Hematopoietic multipotent progenitor cell treated with erythropoietin and hydrocortisone succinate and interleukin-3 and kit ligand, for 17 days (in vitro differentiated cells): ENCODE results near the gene TGFB1.

ENCODE experiments used
- DNase-seq: peaks from one replicate; pipeline ENCODE4 v3.0.0-alpha.2; 2015; ENCODE audit warnings: low spot score

The TGFB1 gene

DNA sequence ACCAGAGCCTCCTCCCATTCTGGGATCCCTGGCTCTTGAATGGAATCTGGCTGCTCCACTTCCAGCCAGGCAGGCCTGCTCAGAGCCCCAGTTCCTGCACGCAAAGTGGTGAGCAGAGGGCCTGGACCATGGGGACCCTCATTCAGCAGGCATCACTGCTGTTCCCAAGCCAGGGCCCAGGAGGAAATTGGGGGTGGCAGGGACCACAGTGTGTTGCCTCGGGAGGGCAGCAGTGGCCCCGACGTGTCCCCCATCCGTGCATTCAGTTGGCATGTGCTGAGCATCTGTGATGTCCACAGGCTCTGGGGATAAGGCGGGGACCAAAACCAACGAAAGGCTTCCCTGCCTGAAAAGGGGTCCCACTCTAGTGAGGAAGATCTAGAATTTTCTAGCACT, 32.5 kb downstream of the TGFB1 start:
- DNase-seq, result no peak

DNA sequence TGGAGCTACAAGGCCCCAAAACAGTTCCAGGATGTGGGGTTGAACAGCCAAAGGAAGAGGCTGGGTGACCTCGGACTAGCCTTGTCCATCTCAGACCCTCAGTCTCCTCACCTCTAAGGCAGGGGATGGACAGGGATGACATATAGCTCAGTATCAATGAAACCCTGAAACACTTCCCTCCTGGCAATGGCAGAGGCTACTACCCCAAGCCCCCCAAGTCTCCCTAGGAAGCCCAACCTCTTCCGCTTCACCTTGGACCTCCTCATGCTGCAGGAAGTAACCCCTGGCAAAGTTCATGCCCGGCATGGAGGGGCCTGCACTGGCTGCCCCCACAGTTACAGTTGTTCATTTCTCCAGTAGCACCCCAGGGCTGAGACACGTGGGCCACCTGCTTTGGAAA, 33.2 kb downstream of the TGFB1 start:
- no peak for DNase-seq

DNA sequence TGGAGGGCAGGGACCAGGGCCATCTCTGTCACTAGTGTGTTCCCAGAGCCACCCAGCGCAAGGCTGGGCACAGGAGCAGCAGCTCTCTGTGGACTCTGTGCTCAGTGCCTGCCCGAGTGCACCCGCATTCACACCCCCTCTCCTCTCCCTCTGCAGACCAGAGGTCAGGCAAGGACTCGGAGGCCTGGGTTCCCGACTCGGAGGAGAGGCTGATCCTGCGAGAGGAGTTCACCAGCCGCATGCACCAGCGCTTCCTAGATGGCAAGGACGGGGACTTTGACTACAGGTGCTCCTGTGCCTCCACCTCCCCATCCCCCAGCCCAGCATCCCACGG, 33.6 kb downstream of the TGFB1 start:
- no peak for DNase-seq

DNA sequence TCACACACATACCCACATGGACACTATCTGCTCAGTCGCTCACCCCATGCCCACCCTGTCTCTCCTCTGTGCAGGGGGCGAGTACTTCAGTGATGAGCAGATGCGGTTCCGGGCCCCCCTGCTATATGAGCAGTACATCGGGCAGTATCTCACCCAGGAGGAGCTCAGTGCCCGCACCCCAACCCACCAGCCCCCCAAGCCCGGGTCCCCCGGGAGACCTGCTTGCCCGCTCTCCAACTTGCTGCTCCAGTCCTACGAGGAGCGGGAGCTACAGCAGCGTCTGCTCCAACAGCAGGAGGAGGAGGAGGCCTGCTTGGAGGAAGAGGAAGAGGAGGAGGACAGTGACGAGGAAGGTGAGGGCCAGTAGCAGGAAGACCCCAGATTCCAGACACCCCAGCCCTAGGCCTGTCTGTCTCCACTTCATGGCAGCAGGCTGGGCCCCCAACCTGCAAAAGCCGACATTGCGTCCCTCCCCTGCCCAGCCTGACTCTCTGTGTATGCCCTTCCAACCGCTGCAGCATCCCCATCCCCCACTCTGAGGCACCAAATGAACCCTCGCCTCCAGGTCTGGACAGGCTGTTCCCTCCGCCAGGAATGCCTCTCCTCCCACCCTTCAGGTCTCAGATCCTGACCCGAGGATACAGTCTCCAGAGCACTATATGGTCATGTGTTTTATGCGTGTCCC, 34.1 kb downstream of the TGFB1 start:
- no peak for DNase-seq

DNA sequence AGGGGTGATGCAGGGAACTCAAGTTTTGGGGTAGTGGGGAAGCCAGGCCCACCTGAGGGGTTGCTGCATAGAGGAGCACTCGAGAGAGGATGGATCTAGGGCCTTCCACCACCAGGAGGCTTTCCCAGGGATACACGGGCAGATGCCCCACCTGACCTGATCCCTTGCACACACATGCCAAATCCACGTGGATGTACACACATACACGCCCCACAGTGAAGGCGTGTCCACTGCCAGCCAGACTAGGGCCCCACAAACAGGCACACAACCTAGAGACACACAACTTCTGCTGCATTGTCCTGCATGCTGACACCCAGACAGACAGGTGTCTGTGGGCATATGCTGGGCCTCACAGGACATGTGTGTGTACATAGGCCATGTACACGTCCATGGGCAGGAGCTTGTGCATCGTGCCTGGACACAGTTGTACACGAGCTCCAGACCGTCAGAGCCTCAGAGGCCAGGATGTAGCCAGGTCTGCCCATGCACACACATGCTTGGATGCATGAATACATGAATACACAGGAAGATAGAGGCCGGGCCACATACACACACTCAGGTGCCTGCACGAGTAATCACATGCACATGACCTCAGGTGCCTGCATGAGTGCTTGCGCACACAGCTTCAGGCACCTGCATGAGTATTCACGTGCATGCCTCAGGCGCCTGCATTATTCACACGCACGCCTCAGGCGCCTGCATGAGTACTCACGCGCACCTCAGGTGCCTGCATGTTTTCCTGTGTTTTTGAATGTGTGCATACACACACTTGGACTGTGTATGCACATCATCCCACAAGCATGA, 34.8 kb downstream of the TGFB1 start:
- DNase-seq, result no peak

DNA sequence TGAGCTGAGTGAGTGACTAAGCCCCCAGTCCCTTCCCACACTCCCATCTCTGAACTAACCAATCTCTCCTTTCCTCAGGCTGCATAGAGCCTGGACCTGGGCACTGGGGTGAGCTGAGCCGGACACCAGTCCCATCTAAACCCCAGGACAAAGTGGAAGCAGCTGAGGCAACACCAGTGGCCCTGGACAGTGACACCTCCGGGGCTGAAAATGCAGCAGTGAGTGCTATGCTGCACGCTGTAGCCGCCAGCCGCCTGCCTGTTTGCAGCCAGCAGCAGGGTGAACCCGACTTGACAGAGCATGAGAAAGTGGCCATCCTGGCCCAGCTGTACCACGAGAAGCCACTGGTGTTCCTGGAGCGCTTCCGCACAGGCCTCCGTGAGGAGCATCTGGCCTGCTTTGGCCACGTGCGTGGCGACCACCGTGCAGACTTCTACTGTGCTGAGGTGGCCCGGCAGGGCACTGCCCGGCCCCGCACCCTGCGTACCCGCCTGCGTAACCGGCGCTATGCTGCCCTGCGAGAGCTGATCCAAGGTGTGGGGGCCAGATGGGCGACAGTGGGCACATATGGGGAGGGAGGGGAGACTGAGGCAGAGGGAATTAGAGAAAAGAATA, 37.3 kb downstream of the TGFB1 start:
- no peak for DNase-seq

DNA sequence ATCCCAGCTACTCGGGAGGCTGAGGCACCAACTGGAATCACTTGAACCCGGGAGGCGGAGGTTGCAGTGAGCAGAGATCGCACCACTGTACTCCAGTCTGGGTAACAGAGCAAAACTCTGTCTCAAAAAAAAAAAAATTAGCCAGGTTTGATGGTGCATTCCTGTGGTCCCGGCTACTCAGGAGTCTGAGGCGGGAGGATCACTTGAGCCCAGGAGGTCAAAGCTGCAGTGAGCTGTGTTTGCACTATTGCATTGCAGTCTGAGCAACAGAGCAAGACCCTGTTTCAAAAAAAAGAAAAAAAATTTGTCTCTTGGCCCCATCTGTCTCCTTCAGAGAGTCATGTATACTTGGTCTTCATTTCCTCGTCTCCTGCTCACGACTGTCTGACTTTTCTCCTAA, 42.1 kb downstream of the TGFB1 start:
- no peak for DNase-seq

DNA sequence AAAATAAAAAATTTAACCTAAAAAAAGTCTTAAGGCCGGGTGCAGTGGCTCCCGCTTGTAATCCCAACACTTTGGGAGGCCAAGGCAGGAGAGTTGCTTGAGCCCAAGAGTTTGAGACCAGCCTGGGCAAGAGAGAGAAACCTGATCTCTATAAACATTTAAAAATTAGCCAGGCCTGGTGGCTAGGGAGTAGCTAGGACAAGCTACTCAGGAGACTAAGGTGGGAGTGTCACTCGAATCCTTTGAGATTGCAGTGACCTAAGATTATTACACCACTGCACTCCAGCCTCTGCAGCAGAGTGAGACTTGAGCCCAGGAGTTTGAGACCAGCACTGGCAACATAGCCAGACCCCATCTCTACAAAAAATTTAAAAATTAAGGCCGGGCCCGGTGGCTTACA, 42.6 kb downstream of the TGFB1 start:
- no peak for DNase-seq

DNA sequence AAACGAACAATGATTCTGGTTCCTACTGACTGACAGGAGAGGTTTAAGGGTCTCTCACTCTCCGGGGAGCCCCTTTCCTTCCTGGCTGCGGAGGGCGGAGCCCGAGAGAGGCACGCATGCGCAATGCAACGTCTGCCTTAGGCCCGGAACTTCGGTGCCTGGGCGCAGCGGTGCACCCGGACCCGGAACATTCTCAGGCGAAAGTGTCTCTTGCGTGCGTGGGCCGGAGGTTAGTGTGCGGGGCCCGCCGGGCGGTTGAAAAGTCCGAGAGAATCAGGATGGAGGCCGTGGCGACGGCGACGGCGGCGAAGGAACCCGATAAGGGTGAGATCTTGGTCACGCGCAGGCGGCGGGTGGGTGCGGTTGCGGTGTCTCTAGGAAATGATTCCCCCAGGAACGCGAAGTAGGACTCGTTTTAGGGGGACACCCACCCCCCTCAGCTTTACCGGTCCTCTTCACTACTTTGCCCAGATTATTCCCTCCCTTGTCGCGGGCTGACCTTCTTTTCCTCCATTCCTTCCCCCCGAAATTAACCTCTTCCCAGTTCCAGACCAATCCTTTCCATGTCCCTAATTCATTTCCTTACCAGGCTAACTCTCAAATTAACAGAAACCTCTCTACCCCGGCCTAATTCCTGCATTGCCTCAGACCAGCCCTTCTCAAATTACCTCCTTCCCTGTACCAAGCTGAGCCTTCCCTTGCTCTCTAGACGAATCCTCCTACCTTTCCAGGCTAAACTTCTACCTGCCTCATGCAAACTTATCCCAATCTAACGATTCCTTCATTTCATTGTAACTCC, 43.5 kb downstream of the TGFB1 start, which contains the start of gene CCDC97:
Gene CCDC97, plus strand, starts transcription at position 140 of the 799 bp plus-strand sequence. Its CDS starts 139 bp downstream, at position 279.
- peak; percentile 95 for DNase-seq

DNA sequence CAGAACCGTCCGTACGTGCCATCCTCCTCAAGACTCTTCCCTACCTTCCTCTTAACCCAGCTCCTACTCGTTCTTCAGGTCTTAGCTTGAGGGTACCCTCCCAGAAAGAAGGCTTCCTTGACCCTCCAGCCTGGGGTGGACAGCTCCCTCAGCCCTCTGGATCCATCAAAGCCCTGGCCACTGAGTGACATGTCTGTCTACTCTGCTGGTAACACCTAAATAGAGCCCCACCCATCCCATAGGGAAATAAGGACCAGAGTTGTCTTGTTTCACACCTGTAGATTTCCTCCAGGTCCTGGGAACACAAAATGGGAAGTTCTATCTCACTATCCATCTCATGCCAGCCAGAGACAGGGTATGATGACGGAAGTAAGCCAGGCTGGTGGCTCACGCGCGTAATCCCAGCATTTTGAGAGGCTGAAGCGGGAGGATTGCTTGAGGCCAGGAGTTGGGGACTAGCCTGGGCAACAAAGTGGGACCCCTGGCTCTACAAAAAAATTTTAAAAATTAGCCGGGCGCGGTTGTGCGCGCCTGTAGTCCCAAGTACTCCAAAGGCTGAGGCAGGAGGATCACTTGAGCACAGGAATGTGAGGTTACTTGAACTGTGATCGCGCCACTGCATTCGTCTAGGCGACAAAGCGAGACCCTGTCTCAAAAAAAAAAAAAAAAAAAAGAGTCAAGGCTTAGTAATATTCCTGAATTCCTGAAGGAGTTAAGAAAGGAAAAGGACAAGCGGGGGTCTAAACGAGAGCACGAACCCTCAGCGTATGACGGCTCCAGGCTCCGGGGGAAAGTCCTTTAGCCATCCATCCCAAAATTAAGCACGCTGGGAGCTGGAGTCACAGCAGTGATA, 44.3 kb downstream of the TGFB1 start:
- peak; percentile 68 for DNase-seq

DNA sequence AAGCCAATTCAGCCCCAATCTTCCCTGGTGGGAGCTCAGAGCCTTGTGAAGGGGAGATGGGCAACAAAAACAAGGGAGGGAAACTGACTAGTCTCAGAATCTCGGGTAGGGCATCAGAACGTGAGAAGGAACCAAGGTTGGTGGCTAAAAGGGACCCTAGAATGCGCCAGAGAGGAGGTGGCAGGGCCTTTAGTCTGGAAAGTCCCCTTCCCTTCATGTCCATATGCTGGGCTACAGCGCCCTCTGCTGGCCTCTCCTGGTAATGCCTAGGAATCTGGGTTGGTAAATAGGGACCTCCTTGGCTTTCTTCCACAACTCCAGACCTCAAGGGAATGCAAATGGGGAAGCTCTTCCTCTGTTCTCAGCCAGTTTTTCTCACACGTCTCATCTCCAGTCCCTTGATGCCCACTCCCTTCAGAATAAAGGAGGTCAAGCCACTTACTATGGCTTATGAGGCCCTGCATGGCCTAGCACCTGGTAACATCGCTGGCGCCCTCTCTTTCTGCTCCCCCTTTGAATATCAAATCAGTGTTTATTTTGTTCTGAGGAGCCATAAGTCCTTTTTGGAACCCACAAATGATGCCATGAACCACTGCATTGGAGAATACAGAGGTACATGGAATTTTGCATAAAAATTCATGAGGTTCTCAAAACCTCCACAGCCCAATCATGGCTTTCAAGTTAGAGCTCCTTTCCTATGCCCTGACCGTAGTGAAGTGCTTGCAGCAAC, 45.1 kb downstream of the TGFB1 start:
- DNase-seq, result peak; percentile 96

DNA sequence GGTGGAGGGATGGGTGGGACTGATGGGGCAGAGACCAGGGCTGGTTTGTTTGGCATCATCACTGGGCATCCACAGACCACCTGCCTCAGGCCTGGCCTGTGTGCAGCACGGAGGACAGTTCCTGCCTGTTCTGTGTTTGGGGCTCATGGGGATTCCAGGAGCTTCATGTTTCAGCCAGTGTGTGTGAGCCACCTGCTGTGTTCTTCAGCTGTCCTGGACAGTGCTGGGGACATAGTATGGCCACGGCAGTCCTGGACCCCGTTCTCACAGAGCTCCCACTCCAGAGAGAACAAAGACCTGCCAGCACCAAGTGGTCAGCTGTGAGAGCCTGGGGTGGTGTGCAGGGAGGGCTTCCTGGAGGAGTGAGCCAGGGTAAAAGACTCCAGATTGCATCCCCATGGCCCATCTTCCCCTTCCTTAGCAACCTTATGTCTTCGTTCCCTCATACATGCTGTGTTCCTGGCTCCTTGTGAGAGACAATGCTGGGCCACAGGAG, 45.7 kb downstream of the TGFB1 start:
- DNase-seq, result no peak

DNA sequence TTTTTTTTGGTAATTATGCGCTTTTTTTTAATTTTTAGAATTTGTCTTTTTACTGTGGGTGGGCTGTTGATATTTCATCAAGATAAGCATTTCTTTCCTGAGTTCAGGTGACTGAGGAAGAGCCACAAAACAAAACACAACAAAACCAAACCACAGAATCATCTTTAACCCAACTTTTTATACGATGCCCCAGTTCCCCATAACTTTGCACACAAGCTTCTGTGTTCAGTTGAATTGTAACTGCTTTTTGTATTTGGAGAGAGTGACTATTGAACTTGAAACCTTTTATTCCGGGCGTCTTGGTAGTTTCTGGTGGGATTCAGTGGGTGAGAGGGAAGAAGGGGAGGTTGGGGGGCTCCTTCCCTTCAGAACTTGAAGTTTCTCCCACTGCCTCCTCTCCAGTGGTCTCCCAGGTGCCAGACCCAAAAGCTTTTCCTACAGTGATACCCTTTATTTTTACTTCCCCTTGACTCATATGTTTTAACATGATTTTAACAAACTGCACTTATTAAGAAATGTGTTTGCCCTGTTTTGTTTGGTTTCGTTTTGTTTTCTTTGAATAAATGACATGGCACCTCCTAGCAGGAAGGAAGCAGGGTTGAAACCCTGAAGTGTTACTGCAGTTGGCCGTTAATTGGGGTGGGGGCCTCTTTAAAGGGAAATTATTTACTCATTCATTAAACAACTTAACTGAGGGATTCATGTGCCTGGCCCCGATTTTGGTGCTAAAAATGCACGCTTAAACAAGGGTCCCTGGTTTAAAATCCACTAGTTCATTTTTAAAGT, 46.4 kb downstream of the TGFB1 start:
- no peak for DNase-seq

DNA sequence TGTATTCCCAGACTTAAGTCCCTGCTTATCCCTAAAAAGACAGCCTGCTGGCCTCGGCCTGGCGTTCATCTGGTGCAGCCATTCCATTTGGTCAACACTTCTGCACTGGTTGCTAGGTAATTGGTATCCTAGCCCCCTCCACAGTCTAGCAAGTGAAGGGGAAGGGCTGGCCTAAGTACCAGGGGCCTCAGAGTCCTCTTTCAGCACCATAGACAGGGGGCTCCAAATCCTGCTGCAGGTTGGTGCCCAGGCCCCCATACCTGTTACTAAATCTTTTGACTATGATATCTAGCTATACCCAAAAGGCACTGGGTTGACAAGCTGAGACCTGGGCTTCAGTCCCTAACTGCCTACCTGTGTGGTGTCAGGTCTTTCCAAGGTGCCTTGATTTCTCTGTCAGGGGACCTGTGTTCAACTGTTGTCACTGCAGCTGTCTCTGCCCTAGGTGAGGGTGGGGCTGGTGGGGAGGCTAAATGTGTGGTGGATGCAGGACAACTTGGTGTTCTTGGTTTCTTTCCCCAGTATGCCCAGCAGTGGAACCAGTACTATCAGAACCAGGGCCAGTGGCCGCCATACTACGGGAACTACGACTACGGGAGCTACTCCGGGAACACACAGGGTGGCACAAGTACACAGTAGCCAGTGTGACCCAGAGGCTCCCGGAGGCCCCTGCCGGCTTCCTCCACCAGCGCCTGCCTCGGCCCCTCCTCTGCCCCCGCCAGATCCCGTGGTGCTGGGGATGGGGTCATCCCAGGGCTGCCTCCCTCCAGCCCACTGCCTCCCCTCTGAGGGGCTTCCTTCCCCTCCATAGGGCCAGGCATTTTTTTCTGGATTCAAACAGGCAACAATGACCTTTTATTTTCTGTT, 47.6 kb downstream of the TGFB1 start:
- DNase-seq, result no peak

DNA sequence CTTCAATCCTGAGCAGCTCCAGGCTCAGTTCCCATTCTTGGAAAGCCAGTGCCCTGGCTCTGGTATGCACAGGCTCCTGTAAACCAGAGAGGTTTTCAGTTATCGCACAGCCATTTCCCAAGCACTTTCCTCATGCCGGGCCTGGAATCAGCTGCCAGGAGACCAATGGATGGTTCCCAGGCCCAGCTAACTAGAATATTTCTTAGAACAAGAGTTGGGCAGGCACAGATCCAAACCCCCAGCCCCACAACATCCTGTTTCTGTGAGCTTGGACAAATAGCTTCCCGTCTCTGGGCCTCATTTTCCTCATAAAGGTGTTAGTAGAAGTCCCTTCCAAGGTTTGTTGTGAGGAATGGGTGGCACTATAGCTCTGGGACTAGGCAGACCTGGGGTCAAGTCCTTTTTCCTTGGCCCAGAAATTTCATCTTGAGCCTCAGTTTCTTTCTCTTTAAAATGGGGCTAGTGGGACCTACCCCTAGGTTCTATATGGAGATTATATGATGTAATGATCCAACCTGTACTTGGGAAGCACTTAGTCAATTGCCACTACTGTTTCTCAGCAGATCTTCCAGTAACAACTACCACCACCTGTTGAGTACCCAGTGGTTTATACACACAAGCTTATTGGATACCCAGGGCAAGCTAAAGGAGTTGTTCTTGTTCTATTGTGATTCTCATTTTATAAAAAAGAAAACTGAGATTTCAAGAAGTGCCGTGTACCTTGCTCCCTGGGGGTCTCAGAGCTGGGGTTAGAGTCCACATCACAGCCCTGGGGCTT, 48.8 kb downstream of the TGFB1 start:
- no peak for DNase-seq

DNA sequence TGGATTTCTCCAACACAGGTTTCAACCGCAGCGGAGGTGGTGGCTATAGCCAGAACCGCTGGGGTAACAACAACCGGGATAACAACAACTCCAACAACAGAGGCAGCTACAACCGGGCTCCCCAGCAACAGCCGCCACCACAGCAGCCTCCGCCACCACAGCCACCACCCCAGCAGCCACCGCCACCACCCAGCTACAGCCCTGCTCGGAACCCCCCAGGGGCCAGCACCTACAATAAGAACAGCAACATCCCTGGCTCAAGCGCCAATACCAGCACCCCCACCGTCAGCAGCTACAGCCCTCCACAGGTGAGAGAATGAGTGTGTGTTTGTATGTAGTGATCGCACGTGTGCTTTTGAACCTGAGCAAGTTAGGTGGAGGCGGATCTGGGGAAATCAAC, 49.8 kb downstream of the TGFB1 start:
- DNase-seq, result no peak

DNA sequence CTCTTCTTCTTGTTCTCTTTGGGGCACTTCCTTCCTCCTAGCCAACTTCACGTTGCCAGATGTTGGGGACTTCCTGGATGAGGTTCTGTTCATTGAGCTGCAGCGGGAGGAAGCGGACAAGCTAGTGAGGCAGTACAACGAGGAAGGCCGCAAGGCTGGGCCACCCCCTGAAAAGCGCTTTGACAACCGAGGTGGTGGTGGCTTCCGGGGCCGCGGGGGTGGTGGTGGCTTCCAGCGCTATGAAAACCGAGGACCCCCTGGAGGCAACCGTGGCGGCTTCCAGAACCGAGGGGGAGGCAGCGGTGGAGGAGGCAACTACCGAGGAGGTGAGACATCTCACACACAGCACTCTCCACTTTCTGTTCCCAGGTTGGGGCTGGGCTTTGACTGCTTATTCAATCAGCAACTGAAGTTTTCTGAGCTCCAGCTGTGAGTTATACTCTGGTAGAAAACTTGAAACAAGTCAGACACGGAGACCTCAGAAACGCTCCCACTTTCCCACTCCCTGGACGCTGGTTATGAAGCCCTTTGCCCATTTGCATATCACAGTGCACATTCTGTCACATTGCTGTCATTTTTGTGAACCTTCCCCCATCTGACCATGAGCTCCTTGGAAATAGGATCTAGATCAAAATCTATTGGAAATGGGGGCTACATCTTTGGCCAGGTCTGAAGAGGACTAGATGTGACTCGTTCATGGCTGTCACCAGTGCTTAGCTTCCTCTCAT, 50.9 kb downstream of the TGFB1 start:
- DNase-seq, result no peak
